T-helper 2 cell (primary cell): Measurements from ENCODE around the gene RRP9.
A peak's percentile ranks its signal among the peaks of the same experiment; 100 is the strongest.
"Not testable (repeated sequence)": the region's sequence is repeated elsewhere in the genome, so short reads cannot be mapped to it uniquely, and the experiment has no call there.

Experiments used
- DNase-seq, 5 experiments: peaks; one replicate each; pipeline versions ENCODE4 v3.0.0 to v3.0.0-alpha.2; 2012 to 2022

The RRP9 gene

DNA sequence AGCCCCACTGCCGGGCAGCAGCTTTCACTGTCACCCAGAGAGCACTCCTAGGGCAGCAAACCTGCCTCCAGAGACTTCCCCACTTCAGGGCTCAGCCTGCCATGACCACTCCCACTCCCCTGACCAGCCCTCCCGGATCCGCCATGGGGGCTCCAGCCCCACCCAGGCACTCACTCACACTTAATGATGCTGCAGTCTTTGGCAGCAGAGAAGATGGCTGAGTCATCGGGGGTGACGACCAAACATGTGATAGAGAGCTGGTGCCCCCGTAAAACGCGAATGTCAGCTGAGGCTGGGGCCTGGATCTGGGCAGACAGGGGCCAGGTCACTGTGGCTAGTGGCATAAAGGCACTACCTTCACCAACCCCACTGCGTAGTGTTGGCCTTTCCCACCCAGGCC is 4.7 kb downstream of the RRP9 start:
- no peak for DNase-seq

DNA sequence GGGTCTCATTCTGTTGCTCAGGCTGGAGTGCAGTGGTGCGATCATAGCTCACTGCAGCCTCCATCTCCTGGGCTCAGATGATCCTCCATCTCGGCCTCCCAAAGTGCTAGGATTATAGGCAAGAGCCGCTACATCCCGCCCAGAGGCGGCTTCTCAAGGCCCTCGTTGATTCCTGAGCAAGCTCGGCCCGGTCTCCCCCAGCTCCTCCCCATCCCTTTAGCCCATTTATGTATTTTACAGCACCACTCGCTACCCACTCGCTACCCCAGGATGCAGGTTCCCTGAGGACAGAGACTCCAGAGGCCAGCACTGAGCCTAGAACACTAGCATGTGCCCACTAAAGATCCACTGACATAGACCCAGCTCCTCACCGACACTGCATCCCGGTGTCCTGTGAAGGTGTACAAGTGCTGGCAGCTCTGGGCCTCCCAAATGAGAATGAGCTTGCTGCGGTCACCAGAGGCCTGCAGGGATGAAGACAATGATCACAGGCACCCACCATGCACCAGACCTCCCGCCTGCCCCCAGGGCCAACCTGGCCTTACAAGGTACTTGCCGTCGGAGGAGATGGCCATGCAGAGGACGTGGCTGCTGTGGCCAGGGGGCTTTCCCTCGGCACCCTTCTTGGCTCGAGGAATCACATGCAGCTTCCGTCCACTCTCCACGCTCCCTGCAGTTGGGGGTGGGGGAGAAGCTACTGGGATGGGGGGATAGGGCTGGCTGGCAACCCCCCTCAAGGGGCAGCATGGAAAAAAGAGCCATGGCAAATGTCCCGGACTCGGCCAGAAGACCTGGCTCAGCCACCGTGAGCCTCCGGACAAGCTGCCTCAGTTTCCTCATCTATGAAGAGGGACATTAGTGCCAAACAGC is 5.6 kb downstream of the RRP9 start:
- DNase-seq = no peak

DNA sequence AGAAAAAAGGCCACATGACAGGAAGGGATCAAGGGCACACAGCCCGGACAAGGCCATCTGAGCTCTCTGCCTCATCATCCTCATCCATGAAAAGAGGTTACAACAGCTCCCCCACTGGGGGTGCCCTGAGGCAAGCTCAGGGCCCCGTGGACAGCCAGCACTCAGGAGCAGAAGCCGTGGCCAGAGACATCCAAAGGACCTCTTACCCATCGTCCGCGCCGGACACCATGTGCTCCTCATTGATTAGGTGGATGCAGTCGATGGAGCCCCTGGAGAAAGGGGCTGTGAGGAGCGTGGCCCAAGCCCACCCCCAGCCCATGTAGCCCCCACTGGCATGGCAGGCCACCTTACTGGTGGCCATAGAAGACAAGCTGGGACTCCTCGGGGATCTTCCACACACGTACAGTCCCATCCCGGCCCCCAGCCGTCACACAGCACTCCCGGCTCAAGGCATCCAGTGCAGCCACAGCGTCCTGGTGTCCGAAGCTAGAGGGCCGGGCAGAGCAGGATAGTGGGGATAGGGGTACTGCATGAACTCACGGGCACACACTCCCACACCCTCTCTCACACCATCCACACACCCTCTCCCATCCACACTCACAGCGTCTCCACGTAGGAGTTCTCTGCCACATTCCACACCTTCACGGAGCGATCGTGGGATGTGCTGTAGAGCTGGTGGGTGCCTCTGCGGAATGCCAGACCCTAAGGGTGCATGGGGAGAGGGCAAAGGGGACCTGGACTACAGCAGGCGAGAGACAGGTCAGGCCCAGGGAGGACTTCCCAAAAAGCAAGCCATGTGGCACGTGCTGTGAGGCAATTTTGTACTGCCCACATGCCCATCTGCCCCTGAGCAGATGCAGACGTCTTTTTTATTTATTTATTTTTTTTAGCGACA is 6.5 kb downstream of the RRP9 start:
- DNase-seq = no peak

DNA sequence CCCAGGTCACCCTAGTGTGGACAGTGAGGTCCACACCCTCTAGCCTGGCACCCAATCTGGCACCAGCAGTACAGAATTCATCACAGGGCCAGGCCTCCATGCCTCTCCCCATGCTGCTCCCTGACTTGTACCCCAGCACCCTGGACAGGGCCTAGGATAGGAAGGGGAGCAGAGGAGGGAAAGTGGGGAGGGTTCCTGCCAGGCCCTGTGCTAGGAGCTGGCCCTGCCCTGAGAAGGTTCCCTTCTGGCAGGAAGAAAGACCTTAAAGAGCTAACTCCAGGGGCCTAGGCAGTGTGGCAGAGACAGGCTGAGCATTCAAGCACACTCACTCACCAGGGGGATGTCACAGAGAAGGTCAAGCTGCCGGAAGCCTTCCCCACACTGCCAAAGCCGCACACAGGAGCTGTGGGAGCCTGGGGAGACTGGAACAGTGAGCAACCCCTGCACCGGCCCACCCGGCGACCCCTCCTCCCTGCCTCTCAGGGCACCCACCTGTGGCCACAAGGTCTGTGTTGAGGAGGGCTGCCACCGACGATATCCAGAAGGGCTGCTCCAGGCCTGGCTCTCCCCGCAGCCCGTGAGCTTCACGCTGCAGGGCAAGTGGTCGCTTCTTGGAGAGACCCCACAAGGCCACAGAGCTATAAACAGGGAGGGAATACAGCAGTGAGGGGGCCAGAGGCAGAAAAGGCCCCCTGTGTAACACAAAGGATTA is 7.4 kb downstream of the RRP9 start:
- DNase-seq = no peak

DNA sequence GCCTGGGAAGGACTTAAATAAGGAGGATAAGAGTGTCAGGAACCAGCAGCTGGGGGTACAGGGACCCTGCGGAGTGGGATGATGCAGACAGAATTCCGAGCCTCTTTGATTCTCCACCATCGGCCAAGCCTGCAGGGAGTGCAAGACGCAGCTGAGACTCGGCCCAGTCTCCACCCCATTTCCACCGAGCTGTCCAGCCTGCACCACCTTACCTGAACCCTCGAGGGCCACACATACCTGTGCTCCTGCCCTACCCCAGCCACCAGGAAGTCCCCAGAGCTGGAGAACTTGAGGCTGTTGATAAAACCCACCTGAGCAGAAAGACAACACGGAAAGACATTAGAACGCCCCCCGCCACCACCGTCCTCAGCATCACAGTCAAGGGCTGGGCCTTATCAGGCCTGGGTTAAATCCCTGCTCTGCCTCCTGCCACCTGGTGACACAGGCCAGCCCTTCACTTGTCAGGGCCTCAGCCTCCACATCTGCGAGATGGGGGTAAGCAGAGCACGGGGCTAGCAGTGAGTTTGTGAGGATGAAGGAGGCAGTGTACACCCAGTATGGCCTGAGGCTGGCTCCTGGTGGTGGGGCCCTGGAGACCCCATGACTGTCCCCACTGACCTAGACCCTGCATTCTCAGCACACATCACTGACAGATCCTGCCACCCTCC is 8.1 kb downstream of the RRP9 start:
- DNase-seq = no peak

DNA sequence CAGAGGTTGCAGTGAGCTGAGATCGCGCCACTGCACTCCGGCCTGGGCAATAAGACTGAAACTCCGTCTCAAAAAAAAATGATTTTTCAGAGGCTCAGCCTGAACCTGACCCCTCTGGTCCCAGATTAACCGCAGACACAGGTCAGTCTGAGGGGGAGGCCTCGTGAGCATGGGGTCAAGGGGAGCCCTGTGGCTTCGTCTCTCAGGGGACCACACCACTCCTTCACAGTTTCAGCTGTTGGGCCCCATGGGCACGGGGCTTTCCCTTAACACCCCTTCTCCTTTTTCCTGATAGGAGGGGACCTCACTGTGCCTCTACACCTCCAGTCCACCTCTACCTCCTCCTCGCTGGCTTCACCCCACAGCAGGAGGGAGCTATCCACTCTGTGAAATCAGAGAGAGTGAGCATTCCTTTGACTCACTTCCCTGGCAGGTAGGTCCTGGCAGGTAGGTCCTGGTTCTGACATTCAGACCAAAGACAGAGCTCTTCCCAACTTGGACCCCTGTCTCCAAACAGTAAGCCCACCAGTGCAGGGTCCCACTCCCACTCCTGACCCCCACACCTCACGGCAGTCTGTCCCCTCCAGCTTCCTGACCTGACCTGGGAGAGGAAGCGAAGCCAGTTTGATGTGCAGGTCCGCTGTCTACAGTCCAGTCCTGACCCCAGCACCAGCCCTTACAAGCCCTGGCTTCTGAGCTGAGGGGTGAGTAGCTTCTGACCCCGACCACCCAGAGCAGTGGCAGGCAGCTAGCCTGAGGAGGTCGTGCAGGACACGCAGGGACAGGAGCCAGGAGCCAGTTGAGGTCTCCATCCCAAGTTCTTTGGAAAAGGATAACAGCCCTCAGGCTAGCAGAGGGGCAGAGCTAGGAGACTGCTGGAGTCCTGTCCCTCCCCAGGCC is 9.0 kb downstream of the RRP9 start:
- no peak for DNase-seq

DNA sequence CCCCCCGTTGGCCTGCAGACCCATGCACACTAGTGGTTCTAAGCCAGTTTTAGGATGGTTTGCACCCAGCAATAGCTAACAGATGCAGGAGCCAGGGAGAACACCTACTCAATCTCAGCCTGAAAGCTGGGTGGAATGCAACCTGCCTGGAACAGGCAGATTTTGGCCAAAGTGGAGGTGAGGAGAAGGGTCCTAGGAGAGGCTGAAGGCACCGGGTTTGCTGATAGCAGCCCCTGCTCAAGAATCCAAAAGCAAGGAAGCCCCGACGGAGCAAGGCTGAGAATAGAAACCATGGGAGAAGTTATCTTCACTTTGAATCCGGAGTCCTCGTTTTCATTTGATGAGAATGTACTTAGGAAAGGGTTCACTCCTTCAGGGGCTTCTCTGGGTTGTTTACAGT is 9.9 kb downstream of the RRP9 start:
- no peak for DNase-seq

DNA sequence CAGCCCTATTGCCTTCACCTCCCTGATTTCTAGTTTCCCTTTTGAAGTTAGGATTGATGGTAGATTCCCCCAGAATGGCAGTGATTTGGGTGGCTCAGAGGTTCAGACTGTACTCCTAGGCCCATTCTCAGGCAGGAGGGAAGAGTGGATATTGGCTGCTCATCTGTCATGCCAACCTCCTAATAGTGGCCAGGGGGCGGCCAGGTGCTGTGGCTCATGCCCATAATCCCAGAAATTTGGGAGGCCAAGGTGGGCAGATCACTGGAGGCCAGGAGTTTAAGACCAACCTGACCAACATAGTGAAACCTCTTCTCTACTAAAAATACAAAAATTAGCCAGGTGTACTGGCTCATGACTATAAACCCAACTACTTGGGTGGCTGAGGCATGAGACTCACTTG is 11.3 kb downstream of the RRP9 start:
- DNase-seq = no peak

DNA sequence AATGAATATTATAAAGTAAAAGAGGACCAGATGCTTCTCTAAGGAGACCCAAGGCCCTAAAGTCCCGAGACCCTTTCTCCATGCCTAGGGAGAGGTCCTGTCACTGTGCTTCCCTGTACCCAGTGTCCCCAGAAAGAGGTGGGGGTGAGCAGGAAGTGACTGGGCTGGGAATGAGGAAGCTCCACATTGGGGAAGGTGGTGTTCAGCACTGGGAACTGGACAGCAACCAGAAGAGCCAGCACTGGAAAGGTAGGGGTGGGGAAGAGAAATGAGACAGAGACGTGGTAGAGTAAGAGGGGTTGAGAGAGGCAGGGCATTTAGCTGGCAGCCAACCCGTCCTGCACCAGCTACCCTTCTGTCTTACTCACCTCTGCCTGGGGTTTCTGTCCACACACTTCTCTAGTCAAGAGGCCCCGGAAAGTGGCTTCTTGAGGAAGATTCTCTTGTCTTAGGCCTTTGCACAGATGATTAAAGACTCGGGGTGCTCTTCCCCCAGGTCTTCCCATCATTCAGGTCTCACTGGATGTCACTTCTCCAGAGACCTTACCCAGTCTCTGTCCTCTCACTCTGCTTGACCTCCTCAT is 12.2 kb downstream of the RRP9 start:
- DNase-seq = no peak

DNA sequence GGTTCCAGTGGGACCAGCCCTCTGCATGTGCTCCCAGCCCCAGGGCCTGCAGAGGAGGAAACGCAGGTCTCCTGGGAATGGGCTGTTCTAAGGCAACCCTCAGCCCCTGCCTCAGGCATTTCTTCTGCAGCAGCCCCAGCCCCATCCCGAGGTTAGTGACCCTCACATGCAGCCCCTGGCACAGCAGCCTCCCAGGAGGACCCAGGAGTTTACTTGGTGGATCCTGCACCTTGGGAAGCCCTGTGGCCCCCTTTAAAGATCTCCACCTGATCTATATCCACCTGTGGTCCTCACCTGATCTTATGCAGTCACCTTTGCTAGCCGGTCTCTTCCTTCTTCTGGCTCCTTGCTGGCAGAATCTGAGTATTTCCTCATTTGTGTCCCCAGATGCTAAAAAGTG is 12.7 kb downstream of the RRP9 start:
- not testable (repeated sequence) for DNase-seq

DNA sequence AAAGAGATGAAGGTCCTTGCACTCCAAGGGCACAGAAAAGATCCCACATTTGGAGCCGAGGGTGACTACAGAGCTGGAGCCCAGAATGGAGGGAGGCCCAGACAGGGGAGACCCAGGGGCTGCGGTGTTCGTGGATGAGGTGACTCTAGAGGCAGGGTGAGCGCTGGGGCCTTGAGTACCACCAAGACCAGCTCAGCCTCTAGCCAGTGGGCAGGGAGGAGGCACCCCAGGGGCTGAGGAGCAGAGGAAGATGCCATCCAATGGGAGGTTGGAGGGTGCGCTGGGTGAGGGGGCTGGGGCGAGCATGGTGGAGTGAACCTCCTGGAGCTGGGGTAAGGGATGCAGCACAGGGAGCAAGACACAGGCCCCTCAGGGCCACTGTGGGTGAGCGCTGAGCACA is 13.3 kb downstream of the RRP9 start:
- no peak for DNase-seq

DNA sequence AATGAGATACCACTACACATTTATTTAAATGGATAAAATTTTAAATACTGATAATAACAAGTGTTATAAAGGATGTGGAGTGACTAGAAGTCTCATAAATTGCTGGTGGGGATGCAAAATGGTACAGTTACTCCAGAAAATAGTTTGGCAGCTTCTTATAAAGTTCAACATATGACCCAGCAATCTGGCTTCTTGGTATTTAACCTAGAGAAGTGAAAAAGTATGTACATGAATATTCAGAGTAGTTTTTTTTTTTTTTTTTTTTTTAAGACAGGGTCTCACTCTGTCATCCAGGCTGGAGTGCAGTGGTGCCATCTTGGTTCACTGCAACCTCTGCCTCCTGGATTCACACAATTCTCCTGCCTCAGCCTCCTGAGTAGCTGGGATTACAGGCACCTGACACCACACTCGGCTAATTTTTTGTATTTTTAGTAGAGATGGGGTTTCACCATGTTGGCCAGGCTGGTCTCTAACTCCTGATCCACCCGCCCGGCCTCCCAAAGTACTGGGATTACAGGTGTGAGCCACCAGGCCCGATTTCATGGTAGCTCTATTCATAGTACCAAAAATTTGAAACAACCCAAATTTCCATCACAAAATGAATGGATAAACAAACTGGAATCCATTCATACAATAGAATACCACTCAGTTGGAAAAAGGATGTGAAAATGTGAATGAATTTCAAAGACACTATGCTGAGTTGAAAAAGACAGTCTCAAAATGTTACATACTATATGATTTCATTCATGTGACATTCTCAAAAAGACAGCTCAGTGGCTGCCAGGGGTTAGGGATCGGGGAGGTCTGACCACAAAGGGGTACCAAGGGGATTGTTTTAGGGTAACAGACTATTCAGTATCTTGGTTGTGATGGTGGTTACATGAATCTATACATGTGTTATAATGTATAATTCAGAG is 14.4 kb downstream of the RRP9 start:
- DNase-seq = no peak

DNA sequence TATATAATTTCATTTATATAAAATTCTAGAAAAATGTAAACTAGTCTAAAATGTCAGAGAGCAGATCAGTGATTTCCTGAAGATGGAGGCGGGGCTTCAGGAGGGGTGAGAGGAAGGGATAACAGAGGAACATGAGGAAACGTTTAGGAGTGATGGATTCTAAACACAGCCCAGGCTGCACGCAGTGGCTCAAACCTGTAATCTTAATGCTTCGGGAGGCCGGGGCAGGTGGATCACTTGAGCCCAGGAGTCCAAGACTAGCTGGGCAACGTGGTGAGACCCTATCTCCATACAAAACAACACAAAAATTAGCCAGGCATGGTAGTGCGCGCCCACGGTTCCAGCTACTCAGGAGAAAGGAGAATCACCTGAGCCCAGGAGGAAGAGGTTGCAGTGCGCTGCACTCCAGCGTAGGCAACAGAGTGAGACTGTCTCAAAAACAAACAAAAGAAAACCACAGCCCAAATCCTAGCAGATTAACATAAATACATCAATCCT is 20.6 kb downstream of the RRP9 start:
- DNase-seq = no peak

DNA sequence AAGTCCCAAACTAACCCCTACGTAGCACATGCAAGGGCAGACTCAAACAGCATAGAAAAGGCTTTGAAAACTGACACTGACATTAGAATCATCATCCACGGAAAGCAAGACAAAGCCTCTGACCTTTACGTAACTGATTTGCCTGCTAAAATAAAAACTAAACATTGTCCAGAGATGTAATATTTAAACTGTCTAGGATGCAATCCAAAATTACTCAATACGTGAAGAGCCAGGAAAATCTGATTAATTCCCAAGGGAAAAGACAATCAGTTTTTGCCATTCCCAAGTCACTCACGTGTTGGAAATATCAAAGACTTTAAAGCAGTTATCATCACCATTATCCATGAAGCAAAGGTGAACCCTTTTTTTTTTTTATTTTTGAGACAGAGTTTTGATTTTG is 25.3 kb downstream of the RRP9 start:
- no peak for DNase-seq

DNA sequence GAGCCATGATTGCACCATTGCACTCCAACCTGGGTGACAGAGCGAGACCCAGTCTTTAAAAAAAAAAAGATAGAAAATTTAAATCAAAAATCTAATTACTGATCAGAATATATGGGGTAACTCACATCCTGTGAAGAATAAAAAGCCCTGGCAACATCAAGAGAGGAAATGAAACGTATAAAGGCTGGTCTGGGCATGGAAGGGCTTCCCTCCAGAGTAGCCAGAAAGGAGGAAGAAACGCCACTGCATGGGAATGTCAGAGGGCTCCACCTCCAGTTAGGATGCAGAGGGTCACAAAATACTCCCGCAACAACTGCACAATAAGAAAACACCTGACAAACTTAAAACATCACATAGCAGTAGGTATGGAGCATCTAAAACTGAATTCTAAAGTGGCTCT is 33.7 kb downstream of the RRP9 start:
- no peak for DNase-seq

DNA sequence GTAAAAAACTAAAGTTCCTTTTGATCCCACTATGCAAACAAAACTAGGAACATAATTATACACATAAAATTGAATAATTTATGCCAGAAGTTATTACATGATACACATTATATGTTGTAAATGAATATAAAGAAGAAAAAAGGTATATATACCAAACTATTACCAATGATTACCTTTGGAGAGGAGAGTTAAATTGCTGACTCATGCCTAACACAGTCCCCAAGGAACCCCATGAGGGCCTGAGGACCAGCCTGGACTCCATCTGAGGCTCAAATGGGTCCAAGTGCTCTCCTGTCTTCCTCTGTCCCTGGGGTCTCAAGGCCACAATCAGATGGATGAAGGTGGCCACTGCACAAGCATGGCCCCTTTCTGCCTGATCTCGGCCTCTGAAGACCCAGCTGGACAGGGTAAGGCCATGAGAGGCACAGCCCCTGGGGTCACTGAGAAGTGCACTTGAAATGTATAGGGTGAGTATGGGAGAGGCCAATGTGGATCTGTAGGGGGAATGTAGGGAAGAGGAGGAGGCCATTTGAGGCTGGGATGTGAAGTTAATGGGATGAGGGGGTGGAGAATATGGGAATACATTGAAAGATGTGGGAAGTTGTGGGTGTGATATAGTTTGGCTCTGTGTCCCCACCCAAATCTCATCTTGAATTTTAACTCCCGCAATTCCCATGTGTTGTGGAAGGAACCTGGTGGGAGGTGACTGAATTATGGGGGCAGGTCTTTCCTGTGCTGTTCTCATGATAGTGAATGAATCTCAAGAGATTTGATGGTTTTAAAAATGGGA is 37.5 kb downstream of the RRP9 start:
- DNase-seq = no peak

DNA sequence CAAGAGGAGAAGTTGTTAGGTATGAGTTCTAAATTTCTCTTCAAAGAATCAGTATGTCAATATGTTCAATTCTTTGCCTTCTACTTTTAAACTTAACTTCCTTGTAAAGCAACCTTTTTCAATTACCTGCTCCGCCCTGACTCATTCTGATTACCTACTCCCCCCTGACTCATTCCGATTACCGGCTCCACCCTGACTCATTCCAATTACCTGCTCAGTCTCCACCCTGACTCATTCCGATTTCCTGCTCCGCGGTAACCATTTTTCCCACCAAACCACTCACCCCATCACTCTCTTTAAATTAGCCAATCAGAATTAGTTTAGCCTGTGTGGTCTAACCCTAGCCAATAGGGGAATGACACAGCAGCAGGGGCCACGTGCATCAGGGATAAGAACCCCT is 39.3 kb downstream of the RRP9 start:
- peak in 2 of 5 experiments; percentile 9 to 73 for DNase-seq

DNA sequence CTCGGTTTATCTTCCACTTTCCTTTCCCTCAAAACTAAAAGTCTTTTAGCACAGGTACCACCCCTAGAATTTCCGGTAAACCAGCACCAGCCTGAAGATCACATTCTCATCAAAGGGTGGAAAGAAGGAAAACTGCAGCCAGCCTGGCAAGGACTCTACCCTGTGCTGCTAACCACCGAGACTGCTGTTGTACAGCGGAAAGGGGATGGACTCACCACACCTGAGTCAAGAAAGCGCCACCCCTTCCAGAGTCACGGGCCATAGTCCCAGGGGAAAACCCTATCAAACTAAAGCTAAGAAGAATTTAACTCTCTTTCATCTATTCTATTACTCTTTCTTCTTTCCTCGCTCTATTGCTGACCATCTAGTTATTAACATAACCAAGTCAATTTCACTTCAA is 41.7 kb downstream of the RRP9 start:
- DNase-seq = not testable (repeated sequence)

DNA sequence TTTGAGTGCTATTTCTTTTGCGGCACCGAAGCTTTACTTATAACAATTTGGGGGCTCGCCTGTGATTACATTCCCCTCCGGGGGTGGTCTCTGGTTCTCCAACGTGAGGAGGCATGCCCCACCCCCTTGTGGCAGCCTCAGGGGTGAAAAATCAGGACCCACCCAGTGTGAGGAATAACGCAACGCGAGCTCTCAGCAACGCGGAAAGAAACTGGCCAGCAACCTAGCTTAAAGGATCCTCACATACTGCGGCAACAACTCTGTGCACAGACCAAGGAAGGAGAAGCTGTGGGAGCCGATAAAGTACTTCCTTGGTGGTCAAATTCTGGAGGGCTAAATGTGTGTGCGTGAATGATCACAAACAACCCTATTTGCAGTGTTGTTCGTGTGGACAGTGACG is 44.3 kb downstream of the RRP9 start:
- DNase-seq = no peak
